ENCODE measurements around the gene HECTD4. TPM values are rescaled to one million over a fixed set of nuclear protein-coding genes. Genes with fewer than 3 reads are reported as not detected.

The HECTD4 gene
- total RNA-seq, 2 donors from 2014 or later: 46.6 to 48.2 TPM

DNA sequence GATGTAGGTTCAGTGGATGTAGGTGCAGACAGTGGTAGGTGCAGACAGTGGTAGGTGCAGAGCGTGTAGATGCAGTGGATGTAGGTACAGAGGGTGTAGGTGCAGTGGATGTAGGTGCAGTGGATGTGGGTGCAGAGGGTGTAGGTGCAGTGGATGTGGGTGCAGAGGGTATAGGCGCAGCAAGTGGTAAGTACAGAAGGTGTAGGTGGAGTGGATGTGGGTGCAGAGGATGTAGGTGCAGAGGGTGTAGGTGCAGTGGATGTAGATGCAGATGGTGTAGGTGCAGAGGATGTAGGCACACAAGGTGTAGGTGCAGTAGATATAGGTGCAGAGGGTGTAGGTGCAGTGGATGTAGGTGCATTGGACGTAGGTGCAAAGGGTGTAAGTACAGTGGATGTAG is 86.0 kb downstream of the HECTD4 start:
- Histone ChIP-seq H3K4me1 (ENCODE audit: control insufficient read depth, insufficient read depth, low read length) (no peaks in the 10 kb centered on the region), H3K27ac (ENCODE audit: low read depth, low read length) (no peak overlapping the region), H3K4me3 (ENCODE audit: low read length) (no peak overlapping the region), H3K9ac (ENCODE audit: extremely low read depth, low read length, poor library complexity, severe bottlenecking) (no peak overlapping the region), H3K36me3 (ENCODE audit: control insufficient read depth, insufficient read depth, low read length) (peaks cover 18% of the 10 kb centered on the region), H3K9me3 (ENCODE audit: control insufficient read depth, low read length) (peaks cover 13% of the 10 kb centered on the region), H3K27me3 (ENCODE audit: control insufficient read depth, insufficient read depth, low read length, poor library complexity, severe bottlenecking) (no peaks in the 10 kb centered on the region)
- Mint-ChIP-seq H3K36me3 (ENCODE audit: low read depth) (peaks cover 18% of the 10 kb centered on the region), H3K4me1 (no peaks in the 10 kb centered on the region), H3K4me3 (no peak overlapping the region), H3K27ac (no peak overlapping the region), H3K9me3 (no peaks in the 10 kb centered on the region), H3K27me3 (ENCODE audit: insufficient read depth) (no peaks in the 10 kb centered on the region)
- WGBS, 2 experiments (ENCODE audit: insufficient coverage in 1 of 2, insufficient read length in 1 of 2): 86 to 94% methylated on average over 1 to 3 of the region's 3 CpGs
- no peak for TF ChIP-seq CTCF (conservative IDR thresholded peaks at IDR 0.05)
- DNase-seq: no peak

- peaks cover 19% of the 10 kb centered on the region for H3K36me3 Mint-ChIP-seq (ENCODE audit: low read depth)
- whole genome bisulfite sequencing, 2 experiments (ENCODE audit: insufficient coverage in 1 of 2, insufficient read length in 1 of 2): 95 to 100% methylated on average over 5 to 8 of the region's 9 CpGs
- DNase-seq: no peak
- H3K9me3 Mint-ChIP-seq: no peaks in the 10 kb centered on the region
- Histone ChIP-seq H3K36me3 (ENCODE audit: control insufficient read depth, insufficient read depth, low read length) (peaks cover 22% of the 10 kb centered on the region), H3K4me1 (ENCODE audit: control insufficient read depth, insufficient read depth, low read length) (no peaks in the 10 kb centered on the region), H3K9ac (ENCODE audit: extremely low read depth, low read length, poor library complexity, severe bottlenecking) (no peak overlapping the region), H3K27ac (ENCODE audit: low read depth, low read length) (no peak overlapping the region), H3K27me3 (ENCODE audit: control insufficient read depth, insufficient read depth, low read length, poor library complexity, severe bottlenecking) (no peaks in the 10 kb centered on the region), H3K9me3 (ENCODE audit: control insufficient read depth, low read length) (peaks cover 16% of the 10 kb centered on the region), H3K4me3 (ENCODE audit: low read length) (no peak overlapping the region)
- no peak for TF ChIP-seq CTCF (conservative IDR thresholded peaks at IDR 0.05)
- no peak overlapping the region for H3K27ac Mint-ChIP-seq
- H3K4me3 Mint-ChIP-seq: no peak overlapping the region
- H3K4me1 Mint-ChIP-seq: no peaks in the 10 kb centered on the region
- H3K27me3 Mint-ChIP-seq (ENCODE audit: insufficient read depth): no peaks in the 10 kb centered on the region
These were observed 87.4 kb downstream of the HECTD4 start for GRCh38 chr12:112294793-112295192.

GRCh38 chr12:112288638-112289037 is 93.6 kb downstream of the HECTD4 start:
- H3K27me3 ChIP-seq (ENCODE audit: control insufficient read depth, insufficient read depth, low read length, poor library complexity, severe bottlenecking): no peaks in the 10 kb centered on the region
- H3K4me3 ChIP-seq (ENCODE audit: low read length): no peak overlapping the region
- TF ChIP-seq CTCF (conservative IDR thresholded peaks at IDR 0.05): no peak
- Mint-ChIP-seq H3K27me3 (ENCODE audit: insufficient read depth) (no peaks in the 10 kb centered on the region), H3K27ac (no peak overlapping the region), H3K36me3 (ENCODE audit: low read depth) (peaks cover 18% of the 10 kb centered on the region), H3K4me1 (no peaks in the 10 kb centered on the region), H3K4me3 (no peak overlapping the region), H3K9me3 (peaks cover 8% of the 10 kb centered on the region)
- H3K36me3 ChIP-seq (ENCODE audit: control insufficient read depth, insufficient read depth, low read length): peaks cover 14% of the 10 kb centered on the region
- no peak overlapping the region for H3K27ac ChIP-seq (ENCODE audit: low read depth, low read length)
- peaks cover 23% of the 10 kb centered on the region for H3K9me3 ChIP-seq (ENCODE audit: control insufficient read depth, low read length)
- H3K9ac ChIP-seq (ENCODE audit: extremely low read depth, low read length, poor library complexity, severe bottlenecking): no peak overlapping the region
- 93 to 100% methylated on average over 1 of the region's 1 CpG for WGBS, 2 experiments (ENCODE audit: insufficient coverage in 1 of 2, insufficient read length in 1 of 2)
- H3K4me1 ChIP-seq (ENCODE audit: control insufficient read depth, insufficient read depth, low read length): no peaks in the 10 kb centered on the region
- no peak for DNase-seq

Measured in endodermal cell (in vitro differentiated cells).